Stimulated activated memory B cell treated with anti-CD40 and anti-IgM and Interleukin-4, amounts not matched to agents 10 μg/mL and 1 μg/mL and 100 μg/mL, for 72 hours (primary cell): Measurements from ENCODE around the gene MISP.

Experiments used
- ATAC-seq: fragments of 150-1000 bp; cut with Tn5 transposase; 2 replicates; pipeline ENCODE4 v1.10.0; 2021
- H3K27ac Mint-ChIP-seq: one replicate; pipeline ENCODE4 v1.8.0; 2022; ENCODE audit warnings: mild to moderate bottlenecking, mixed read lengths
- H3K27me3 Mint-ChIP-seq: one replicate; pipeline ENCODE4 v1.8.0; 2022; ENCODE audit warnings: mixed read lengths
- H3K36me3 Mint-ChIP-seq: one replicate; pipeline ENCODE4 v1.8.0; 2022; ENCODE audit warnings: mixed read lengths
- H3K4me1 Mint-ChIP-seq: one replicate; pipeline ENCODE4 v1.8.0; 2022; ENCODE audit warnings: mixed read lengths
- H3K4me3 Mint-ChIP-seq: one replicate; pipeline ENCODE4 v1.8.0; 2022; ENCODE audit warnings: mild to moderate bottlenecking, moderate library complexity, mixed read lengths
- H3K9me3 Mint-ChIP-seq: one replicate; pipeline ENCODE4 v1.8.0; 2022; ENCODE audit warnings: mixed read lengths

MISP gene

DNA sequence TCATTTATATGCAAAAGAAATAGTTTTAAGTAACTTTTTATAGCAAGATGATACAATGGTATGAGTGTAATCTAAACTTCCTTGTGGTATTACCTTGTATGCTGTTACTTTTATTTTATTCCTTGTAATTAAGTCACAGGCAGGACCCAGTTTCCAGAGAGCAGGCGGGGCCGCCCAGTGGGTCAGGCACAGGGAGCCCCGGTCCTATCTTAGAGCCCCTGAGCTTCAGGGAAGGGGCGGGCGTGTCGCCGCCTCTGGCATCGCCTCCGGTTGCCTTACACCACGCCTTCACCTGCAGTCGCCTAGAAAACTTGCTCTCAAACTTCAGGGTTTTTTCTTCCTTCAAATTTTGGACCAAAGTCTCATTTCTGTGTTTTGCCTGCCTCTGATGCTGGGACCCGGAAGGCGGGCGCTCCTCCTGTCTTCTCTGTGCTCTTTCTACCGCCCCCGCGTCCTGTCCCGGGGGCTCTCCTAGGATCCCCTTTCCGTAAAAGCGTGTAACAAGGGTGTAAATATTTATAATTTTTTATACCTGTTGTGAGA, 60.7 kb downstream of the MISP start:
- H3K4me1 Mint-ChIP-seq, result peaks cover 9% of the 10 kb centered on the region
- no peaks in the 10 kb centered on the region for H3K27me3 Mint-ChIP-seq
- peaks cover 9% of the 10 kb centered on the region for H3K9me3 Mint-ChIP-seq
- no peak overlapping the region for H3K27ac Mint-ChIP-seq
- peaks cover 69% of the 10 kb centered on the region for H3K36me3 Mint-ChIP-seq
- H3K4me3 Mint-ChIP-seq, result no peak overlapping the region
- no peak for ATAC-seq

DNA sequence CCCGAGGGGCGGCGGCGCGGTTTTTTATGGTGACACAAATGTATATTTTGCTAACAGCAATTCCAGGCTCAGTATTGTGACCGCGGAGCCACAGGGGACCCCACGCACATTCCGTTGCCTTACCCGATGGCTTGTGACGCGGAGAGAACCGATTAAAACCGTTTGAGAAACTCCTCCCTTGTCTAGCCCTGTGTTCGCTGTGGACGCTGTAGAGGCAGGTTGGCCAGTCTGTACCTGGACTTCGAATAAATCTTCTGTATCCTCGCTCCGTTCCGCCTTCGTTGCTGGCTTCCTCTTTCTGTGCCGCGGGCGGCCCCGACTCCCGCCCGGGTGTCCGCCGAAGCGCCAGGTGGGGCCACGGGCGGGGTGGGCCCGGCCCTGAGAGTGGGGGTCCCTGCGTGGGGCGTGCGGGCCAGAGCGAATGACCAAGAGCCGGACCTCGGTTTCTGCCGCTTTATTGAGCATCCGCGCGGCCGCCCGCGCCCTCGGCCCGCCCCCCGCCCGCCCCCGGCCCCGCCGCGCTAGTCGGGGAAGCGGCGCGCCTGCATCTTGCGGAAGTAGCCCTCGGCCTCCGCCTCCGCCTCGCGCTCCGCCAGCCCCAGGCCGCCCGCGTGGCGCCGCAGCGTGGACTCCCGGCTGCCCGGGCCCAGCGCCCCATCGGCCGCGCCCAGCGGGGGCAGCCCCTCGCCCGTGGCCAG, 61.3 kb downstream of the MISP start:
- Mint-ChIP-seq H3K27me3 (no peaks in the 10 kb centered on the region), H3K36me3 (peaks cover 69% of the 10 kb centered on the region), H3K4me1 (peaks cover 7% of the 10 kb centered on the region), H3K9me3 (peaks cover 14% of the 10 kb centered on the region), H3K27ac (no peak overlapping the region), H3K4me3 (no peak overlapping the region)
- ATAC-seq, result peak; percentile 36

DNA sequence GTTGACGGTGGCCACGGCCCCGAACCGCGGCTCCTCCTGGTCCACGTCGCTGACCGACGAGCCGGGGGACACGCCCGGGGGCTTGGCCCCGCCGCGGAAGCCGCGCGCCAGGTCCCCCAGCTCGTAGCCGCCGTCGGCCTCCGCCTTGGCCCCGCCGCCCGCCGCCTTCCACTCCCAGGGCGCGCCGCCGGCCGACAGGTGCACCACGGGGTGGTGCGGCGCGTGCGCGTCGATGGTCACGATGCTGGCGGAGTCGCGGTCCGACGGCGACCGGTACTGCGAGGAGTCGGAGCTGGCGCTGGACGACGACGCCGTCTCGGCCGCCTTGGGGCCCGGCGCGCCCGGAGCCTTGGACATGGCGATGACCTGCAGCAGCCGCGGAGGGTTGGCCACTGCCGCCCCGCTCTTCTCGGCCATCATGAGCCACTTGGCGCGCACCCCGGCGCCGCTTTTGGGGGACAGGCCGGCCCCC, 61.9 kb downstream of the MISP start:
- Mint-ChIP-seq H3K27me3 (no peaks in the 10 kb centered on the region), H3K4me1 (peaks cover under 1% of the 10 kb centered on the region), H3K4me3 (no peak overlapping the region), H3K27ac (no peak overlapping the region), H3K36me3 (peaks cover 63% of the 10 kb centered on the region), H3K9me3 (peaks cover 14% of the 10 kb centered on the region)
- peak; percentile 31 for ATAC-seq

DNA sequence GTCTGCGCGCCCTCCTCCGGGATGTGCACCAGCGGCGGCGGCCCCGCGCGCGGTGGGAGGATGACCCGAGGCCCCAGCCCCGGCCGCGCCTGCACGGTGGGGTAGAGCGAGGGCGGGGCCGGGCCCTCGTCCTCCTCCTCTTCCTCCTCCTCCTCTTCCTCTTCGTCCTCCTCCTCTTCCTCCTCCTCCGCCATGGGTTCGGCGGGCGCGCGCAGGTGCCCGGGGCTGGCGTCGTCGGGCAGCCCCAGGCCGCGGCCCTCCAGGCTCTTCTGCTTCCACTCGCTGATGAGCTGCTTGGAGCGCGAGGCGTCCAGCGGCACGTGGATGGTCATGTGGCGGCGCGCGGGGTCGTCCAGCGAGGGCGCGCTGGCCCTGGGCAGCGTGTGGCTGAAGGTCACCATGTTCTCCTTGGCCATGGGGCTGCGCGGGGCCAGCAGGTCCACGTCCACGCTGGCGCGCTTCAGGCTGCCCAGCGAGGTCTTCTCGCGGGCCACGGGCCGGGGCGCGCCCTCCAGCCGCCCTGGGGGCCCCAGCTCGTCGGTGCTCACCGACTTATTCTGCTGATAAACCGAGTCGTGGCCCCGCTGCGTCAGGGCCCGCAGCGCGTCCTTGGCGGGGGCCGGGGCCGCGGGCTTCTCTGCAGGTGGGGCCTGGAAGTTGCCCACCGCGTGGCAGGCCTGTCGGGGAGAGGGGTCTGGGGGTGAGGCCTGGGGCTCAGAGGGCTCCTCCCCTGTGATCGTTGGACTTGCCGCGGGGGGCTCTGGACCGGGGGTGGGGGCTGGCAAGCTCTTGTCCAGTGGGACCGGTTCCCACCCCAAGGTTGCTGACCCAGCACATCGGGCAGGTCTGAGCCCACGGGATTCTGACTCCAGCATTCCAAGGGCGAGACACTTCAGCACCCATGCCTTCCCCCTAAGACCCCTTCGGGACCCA, 62.6 kb downstream of the MISP start:
- ATAC-seq, result peak; percentile 58
- no peaks in the 10 kb centered on the region for H3K27me3 Mint-ChIP-seq
- H3K36me3 Mint-ChIP-seq, result peaks cover 59% of the 10 kb centered on the region
- no peaks in the 10 kb centered on the region for H3K4me1 Mint-ChIP-seq
- H3K27ac Mint-ChIP-seq, result no peak overlapping the region
- peaks cover 14% of the 10 kb centered on the region for H3K9me3 Mint-ChIP-seq
- H3K4me3 Mint-ChIP-seq, result no peak overlapping the region
